ENCODE results near the gene GTF3C5.

DNA sequence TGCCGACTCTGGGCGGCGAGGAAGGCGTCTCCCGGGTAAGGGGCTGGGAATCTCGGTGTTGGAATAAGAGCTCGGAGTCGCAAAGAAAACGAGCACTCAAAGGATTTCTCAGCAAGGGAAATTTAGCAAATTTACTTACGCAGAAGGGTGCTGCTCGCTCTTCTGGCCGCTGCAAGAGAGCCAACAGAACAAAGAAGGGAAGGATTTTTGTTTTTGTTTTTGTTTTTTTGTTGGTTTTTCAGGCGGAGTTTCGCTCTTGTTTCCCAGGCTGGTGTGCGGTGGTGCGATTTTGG lies 279 bp downstream of the GTF3C5 start:
- TF ChIP-seq NFXL1 (IDR thresholded peaks at IDR 0.05; ENCODE audit: borderline replicate concordance) = no peak
- TF ChIP-seq, protein P1, sequence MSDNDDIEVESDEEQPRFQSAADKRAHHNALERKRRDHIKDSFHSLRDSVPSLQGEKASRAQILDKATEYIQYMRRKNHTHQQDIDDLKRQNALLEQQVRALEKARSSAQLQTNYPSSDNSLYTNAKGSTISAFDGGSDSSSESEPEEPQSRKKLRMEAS (IDR thresholded peaks at IDR 0.05; ENCODE audit: low read depth, low read length) = no peak
- no peak for TF ChIP-seq FOXM1 (IDR thresholded peaks at IDR 0.05; ENCODE audit: low read depth, low read length)
